SIG-M5 treated with dmso at 0.1 percent for 504 hours (cell line): Measurements from ENCODE around the gene CHML.
A peak's percentile ranks its signal among the peaks of the same experiment; 100 is the strongest.

ENCODE experiments used
- DNase-seq: peaks from one replicate; lab custom pipeline; 2025; ENCODE audit not compliant: unreplicated experiment; lab: John Stamatoyannopoulos, UW

CHML gene

GRCh38 chr1:241592273-241592958 is 47.8 kb downstream of the CHML start:
- peak; percentile 59 for DNase-seq

- no peak for DNase-seq
Observed at GRCh38 chr1:241591736-241592135, 48.4 kb downstream of the CHML start.

- DNase-seq: peak; percentile 21
Observed at GRCh38 chr1:241591317-241591716, 48.9 kb downstream of the CHML start.

GRCh38 chr1:241590719-241591118 is 49.5 kb downstream of the CHML start:
- DNase-seq: no peak
